Mesenchymal stem cell (in vitro differentiated cells and primary cell): ENCODE measurements around the gene ANKS1B.
A peak's percentile ranks its signal among the peaks of the same experiment; 100 is the strongest.

Experiments used
- DNase-seq: peaks from one replicate; pipeline ENCODE4 v3.0.0-alpha.2; 2013
- H2AFZ ChIP-seq: one replicate; pipeline ENCODE4 v1.6.1; 2013; ENCODE audit warnings: low read depth, mild to moderate bottlenecking, control low read depth, inconsistent platforms, low read length, moderate library complexity
- H2AK5ac ChIP-seq: 2 replicates; pipeline ENCODE4 v1.6.1; 2013; ENCODE audit warnings: low read length, moderate library complexity, mild to moderate bottlenecking, inconsistent platforms; ENCODE audit not compliant: severe bottlenecking
- H2BK120ac ChIP-seq: one replicate; pipeline ENCODE4 v1.6.1; 2013; ENCODE audit warnings: low read depth, mild to moderate bottlenecking, inconsistent platforms, low read length, moderate library complexity
- H2BK12ac ChIP-seq, 2 experiments: one replicate each; pipeline ENCODE4 v1.6.1; 2013; ENCODE audit warnings: inconsistent platforms in 2 of 2, low read length in 2 of 2, mild to moderate bottlenecking in 2 of 2, moderate library complexity in 2 of 2, control low read depth in 1 of 2
- H2BK15ac ChIP-seq: one replicate; pipeline ENCODE4 v1.6.1; 2013; ENCODE audit warnings: mild to moderate bottlenecking, low read depth, inconsistent platforms; ENCODE audit not compliant: poor library complexity, severe bottlenecking
- H2BK5ac ChIP-seq: 2 replicates; pipeline ENCODE4 v1.6.1; 2013; ENCODE audit warnings: low read depth, mild to moderate bottlenecking, low read length, control low read depth, inconsistent platforms; ENCODE audit not compliant: poor library complexity, severe bottlenecking
- H3K14ac ChIP-seq, 2 experiments: one replicate each; pipeline ENCODE4 v1.6.1; 2013; ENCODE audit warnings: inconsistent platforms in 2 of 2, low read length in 2 of 2, control low read depth in 1 of 2, mild to moderate bottlenecking in 1 of 2, moderate library complexity in 1 of 2
- H3K18ac ChIP-seq, 2 experiments: one replicate each; pipeline ENCODE4 v1.6.1; 2013; ENCODE audit warnings: inconsistent platforms in 2 of 2, low read length in 2 of 2, control low read depth in 1 of 2, low read depth in 1 of 2, mild to moderate bottlenecking in 1 of 2
- H3K23ac ChIP-seq, 2 experiments: one replicate each; pipeline ENCODE4 v1.6.1; 2013; ENCODE audit warnings: inconsistent platforms in 2 of 2, low read length in 2 of 2, mild to moderate bottlenecking in 2 of 2, moderate library complexity in 2 of 2, control low read depth in 1 of 2
- H3K27ac ChIP-seq: 2 replicates; pipeline ENCODE4 v1.5.1; 2013; ENCODE audit warnings: mild to moderate bottlenecking, moderate library complexity, low read length, control low read depth, inconsistent platforms; ENCODE audit not compliant: poor library complexity, severe bottlenecking
- H3K27me3 ChIP-seq, 2 experiments: 2 replicates each; pipeline versions ENCODE4 v1.6.1 to v1.7.0; 2013; ENCODE audit warnings: low read length in 2 of 2, mild to moderate bottlenecking in 2 of 2, moderate library complexity in 2 of 2, control low read depth in 1 of 2, inconsistent platforms in 1 of 2; ENCODE audit not compliant: control insufficient read depth in 1 of 2, insufficient read depth in 1 of 2
- H3K36me3 ChIP-seq, 2 experiments: 2 replicates each; pipeline versions ENCODE4 v1.6.1 to v1.7.0; 2013; ENCODE audit warnings: low read length in 2 of 2, control low read depth in 1 of 2, inconsistent platforms in 1 of 2, low read depth in 1 of 2, mild to moderate bottlenecking in 1 of 2; ENCODE audit not compliant: insufficient read depth in 2 of 2, control insufficient read depth in 1 of 2
- H3K4ac ChIP-seq, 2 experiments: one replicate each; pipeline ENCODE4 v1.6.1; 2013; ENCODE audit warnings: inconsistent platforms in 2 of 2, low read length in 2 of 2, mild to moderate bottlenecking in 2 of 2, moderate library complexity in 2 of 2, control low read depth in 1 of 2, low read depth in 1 of 2
- H3K4me1 ChIP-seq: 2 replicates; pipeline ENCODE4 v1.6.1; 2013; ENCODE audit warnings: low read depth, low read length, control low read depth; ENCODE audit not compliant: control insufficient read depth, insufficient read depth
- H3K4me2 ChIP-seq: 2 replicates; pipeline ENCODE4 v1.6.1; 2013; ENCODE audit warnings: low read length, mild to moderate bottlenecking, inconsistent platforms; ENCODE audit not compliant: poor library complexity, severe bottlenecking
- H3K4me3 ChIP-seq, 2 experiments: 2 replicates each; pipeline versions ENCODE4 v1.5.1 to v1.7.0; 2013; ENCODE audit warnings: low read length in 2 of 2, mild to moderate bottlenecking in 2 of 2, control low read depth in 1 of 2, low read depth in 1 of 2; ENCODE audit not compliant: insufficient read depth in 1 of 2
- H3K79me1 ChIP-seq: replicated peaks from 2 replicates; pipeline ENCODE4 v1.6.1; 2013; ENCODE audit warnings: mild to moderate bottlenecking, control low read depth, low read length, inconsistent platforms; ENCODE audit not compliant: poor library complexity, severe bottlenecking
- H3K9ac ChIP-seq: 2 replicates; pipeline ENCODE4 v1.7.0; 2013; ENCODE audit warnings: mild to moderate bottlenecking, low read length, moderate library complexity
- H3K9me3 ChIP-seq: 2 replicates; pipeline ENCODE4 v1.7.0; 2013; ENCODE audit warnings: mild to moderate bottlenecking, low read length; ENCODE audit not compliant: control insufficient read depth
- H4K8ac ChIP-seq: one replicate; pipeline ENCODE4 v1.6.1; 2013; ENCODE audit warnings: inconsistent platforms, mild to moderate bottlenecking, low read length, moderate library complexity
- H4K91ac ChIP-seq: one replicate; pipeline ENCODE4 v1.6.1; 2013; ENCODE audit warnings: mild to moderate bottlenecking, low read length, inconsistent platforms
- WGBS: methylation state at CpG from one replicate; pipeline ENCODE4 v1.1.7; 2013; ENCODE audit warnings: mixed read lengths; 5-methylcytosine and 5-hydroxymethylcytosine counted together

ANKS1B gene

DNA sequence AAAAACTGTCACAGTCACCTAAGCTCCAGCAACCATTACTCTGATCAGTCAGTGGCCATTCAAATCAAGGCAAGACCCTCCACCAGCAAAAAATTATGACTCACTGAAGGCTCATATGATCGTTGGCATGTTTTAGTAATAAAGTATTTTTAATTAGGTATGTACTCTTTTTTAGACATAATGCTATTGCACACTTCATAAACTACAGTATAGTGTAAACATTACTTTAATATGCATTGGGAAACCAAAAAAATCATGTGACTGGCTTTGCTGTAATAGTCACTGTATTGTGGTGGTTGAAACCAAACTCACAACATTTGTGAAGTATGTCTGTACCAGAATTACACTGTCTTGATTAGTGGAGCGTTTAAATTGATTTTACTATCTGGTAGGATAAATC is 471.7 kb downstream of the ANKS1B start:
- Histone ChIP-seq H4K91ac (no peak overlapping the region), H2AFZ (no peak overlapping the region), H3K4ac (no peak overlapping the region), H2BK120ac (no peak overlapping the region), H3K9ac (no peak overlapping the region), H3K27me3 (no peaks in the 10 kb centered on the region), H3K27ac (no peak overlapping the region), H3K18ac (no peak overlapping the region), H3K9me3 (peaks cover 4% of the 10 kb centered on the region), H3K14ac (no peak overlapping the region), H3K36me3 (no peaks in the 10 kb centered on the region), H2BK5ac (no peak overlapping the region), H2AK5ac (no peak overlapping the region), H3K23ac (no peak overlapping the region), H3K79me1 (no peaks in the 10 kb centered on the region), H3K4me2 (no peak overlapping the region), H2BK15ac (no peak overlapping the region), H2BK12ac (no peak overlapping the region), H3K4me3 (no peak overlapping the region), H3K4me1 (no peaks in the 10 kb centered on the region), H4K8ac (no peak overlapping the region)
- no peak for DNase-seq
- WGBS = no CpG with 5 or more reads among the region's 2 CpGs

DNA sequence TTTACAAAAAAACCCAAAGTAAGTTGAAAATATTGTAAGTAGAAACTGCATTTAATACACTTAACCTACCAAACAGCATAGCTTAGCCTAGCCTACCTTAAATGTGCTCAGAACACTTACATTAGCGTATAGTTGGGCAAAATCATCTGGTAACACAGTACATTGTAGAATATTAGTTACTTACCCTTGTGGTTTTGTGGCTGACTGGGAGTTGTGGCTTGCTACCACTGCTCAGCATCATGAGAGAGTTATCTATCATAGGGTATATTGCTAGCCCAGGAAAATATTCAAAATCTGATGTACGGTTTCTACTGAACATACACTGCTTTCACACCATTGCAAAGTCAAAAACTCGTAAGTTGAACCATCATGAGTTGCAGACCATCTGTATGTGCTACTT is 478.9 kb downstream of the ANKS1B start:
- no peak overlapping the region for H3K4me3 ChIP-seq
- H2AFZ ChIP-seq = no peak overlapping the region
- H3K18ac ChIP-seq = no peak overlapping the region
- no peak overlapping the region for H3K4ac ChIP-seq
- no peak overlapping the region for H2BK15ac ChIP-seq
- no peak overlapping the region for H4K8ac ChIP-seq
- no peak overlapping the region for H3K23ac ChIP-seq
- H3K79me1 ChIP-seq = no peaks in the 10 kb centered on the region
- DNase-seq = no peak
- H3K4me2 ChIP-seq = no peak overlapping the region
- H2AK5ac ChIP-seq = no peak overlapping the region
- no peak overlapping the region for H2BK12ac ChIP-seq
- no peak overlapping the region for H2BK5ac ChIP-seq
- H3K9me3 ChIP-seq = peaks cover 4% of the 10 kb centered on the region
- H3K9ac ChIP-seq = no peak overlapping the region
- no peak overlapping the region for H3K27ac ChIP-seq
- no peaks in the 10 kb centered on the region for H3K36me3 ChIP-seq
- H3K4me1 ChIP-seq = no peaks in the 10 kb centered on the region
- H3K27me3 ChIP-seq = no peaks in the 10 kb centered on the region
- no peak overlapping the region for H2BK120ac ChIP-seq
- H3K14ac ChIP-seq = no peak overlapping the region
- no peak overlapping the region for H4K91ac ChIP-seq
- no CpG with 5 or more reads among the region's 3 CpGs for WGBS

DNA sequence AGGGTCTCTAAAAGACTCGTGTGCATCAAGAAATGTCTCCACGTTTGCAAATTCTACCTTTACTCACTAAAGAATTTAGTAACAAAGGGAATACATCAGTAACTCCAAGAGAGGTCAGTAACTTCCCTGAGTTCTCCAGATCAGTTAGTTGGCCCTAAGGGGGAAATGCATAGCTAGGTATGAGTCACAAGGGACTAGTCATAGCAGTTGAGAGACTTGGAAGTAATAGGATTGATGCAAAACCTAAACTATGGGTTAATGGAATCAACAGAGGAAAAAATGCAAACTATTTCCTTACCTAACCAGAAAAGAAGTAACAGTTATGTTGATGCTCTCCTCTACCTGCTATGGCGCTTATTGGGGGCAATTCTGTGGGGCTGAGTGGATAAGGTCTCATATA is 486.0 kb downstream of the ANKS1B start:
- H4K8ac ChIP-seq = no peak overlapping the region
- no peak overlapping the region for H2BK120ac ChIP-seq
- no peak overlapping the region for H2AK5ac ChIP-seq
- no peak overlapping the region for H3K27ac ChIP-seq
- H2BK5ac ChIP-seq = no peak overlapping the region
- H3K36me3 ChIP-seq = no peaks in the 10 kb centered on the region
- no peak overlapping the region for H3K4me3 ChIP-seq
- no peaks in the 10 kb centered on the region for H3K4me1 ChIP-seq
- WGBS = 36% methylated on average over 2 of the region's 3 CpGs
- no peak overlapping the region for H3K14ac ChIP-seq
- peaks cover 7% of the 10 kb centered on the region for H3K9me3 ChIP-seq
- DNase-seq = peak; percentile 32
- H3K9ac ChIP-seq = no peak overlapping the region
- H3K23ac ChIP-seq = no peak overlapping the region
- H3K4ac ChIP-seq = no peak overlapping the region
- no peak overlapping the region for H4K91ac ChIP-seq
- no peak overlapping the region for H3K18ac ChIP-seq
- H2AFZ ChIP-seq = no peak overlapping the region
- H3K27me3 ChIP-seq = no peaks in the 10 kb centered on the region
- H2BK12ac ChIP-seq = no peak overlapping the region
- no peaks in the 10 kb centered on the region for H3K79me1 ChIP-seq
- no peak overlapping the region for H2BK15ac ChIP-seq
- no peak overlapping the region for H3K4me2 ChIP-seq

DNA sequence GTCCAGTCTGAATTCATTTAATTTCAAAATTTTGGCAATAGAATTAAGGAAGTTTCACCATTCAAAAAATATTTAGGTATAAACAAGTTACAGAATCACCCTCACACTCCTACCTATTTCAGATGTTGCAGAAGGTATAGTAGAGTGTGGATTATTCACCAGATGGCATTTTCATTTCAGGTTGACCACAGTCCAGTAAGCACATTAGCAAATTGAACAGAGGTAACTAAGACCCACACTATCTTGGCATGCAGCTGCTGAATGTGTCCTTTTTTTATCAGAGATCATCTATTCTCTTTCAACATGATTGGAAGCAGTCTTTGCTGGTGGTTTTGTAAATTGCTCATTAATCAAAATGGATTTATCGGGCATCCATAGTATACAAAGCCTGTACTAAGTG is 488.9 kb downstream of the ANKS1B start:
- Histone ChIP-seq H3K23ac (no peak overlapping the region), H2BK120ac (no peak overlapping the region), H4K8ac (no peak overlapping the region), H2AK5ac (no peak overlapping the region), H2AFZ (no peak overlapping the region), H3K4me2 (no peak overlapping the region), H3K36me3 (no peaks in the 10 kb centered on the region), H2BK5ac (no peak overlapping the region), H3K9me3 (peaks cover 9% of the 10 kb centered on the region), H3K4ac (no peak overlapping the region), H4K91ac (no peak overlapping the region), H3K27ac (no peak overlapping the region), H3K14ac (no peak overlapping the region), H3K27me3 (no peaks in the 10 kb centered on the region), H3K18ac (no peak overlapping the region), H3K9ac (no peak overlapping the region), H2BK15ac (no peak overlapping the region), H2BK12ac (no peak overlapping the region), H3K79me1 (no peaks in the 10 kb centered on the region), H3K4me3 (no peak overlapping the region), H3K4me1 (no peaks in the 10 kb centered on the region)
- DNase-seq = no peak
- WGBS = no CpG with 5 or more reads among the region's 1 CpG
